Measurements from ENCODE around the gene SAFB2. TPM values are rescaled to one million over a fixed set of nuclear protein-coding genes. Genes with fewer than 3 reads are reported as not detected.

SAFB2 gene
- polyA plus RNA-seq, 1 donor from 2014 or later: 40.1 TPM

DNA sequence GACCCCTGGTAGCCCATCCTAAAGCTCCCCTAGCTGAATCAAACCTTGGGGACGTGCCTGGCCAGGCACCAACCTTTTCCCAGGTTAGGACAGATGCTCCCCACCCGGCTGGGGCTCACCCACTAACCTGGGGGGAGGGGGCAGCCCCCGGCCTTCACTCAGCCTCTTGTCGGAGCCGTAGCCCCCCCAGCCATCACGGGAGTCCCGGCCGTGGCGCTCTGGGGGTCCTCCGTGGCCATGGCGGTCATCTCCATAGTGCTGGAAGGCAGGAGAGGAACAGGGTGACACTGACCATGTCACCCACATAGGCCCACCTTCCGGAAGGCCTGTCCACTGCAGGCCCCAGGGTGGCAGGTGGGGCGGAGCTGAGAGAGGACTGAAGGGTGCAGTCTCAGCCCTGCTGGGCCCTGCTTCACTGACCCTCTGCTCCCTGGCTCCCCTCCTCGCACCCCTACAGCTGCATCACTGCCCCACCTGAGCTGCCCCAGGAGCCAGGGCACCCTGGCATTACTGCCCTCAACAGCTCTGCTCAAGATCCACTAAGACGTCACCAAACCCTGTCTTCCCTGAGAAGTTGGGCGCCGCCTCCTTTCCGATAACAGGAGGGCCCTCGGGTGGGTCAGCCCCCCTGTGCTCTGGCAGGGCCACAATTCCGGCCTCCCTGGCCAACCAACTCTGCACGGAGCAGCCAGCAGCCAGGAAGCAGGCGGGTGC is 32.3 kb downstream of the SAFB2 start:
- Histone ChIP-seq H3K9me2 (ENCODE audit: insufficient read depth, low read length) (no peaks in the 10 kb centered on the region), H4K20me1 (ENCODE audit: insufficient read depth) (no peaks in the 10 kb centered on the region), H2AFZ (ENCODE audit: low read depth, low read length) (no peak overlapping the region), H3K9ac (ENCODE audit: low read length) (no peak overlapping the region), H3K4me3 (ENCODE audit: low read length) (no peak overlapping the region), H3K27me3 (ENCODE audit: insufficient read depth, low read depth, low read length) (no peaks in the 10 kb centered on the region), H3K4me2 (ENCODE audit: low read length) (no peak overlapping the region), H3K79me2 (replicated peaks; ENCODE audit: insufficient read depth, low read length) (no peaks in the 10 kb centered on the region), H3K36me3 (ENCODE audit: insufficient read depth, low read length) (no peaks in the 10 kb centered on the region), H3K9me3 (ENCODE audit: low read length) (no peaks in the 10 kb centered on the region), H3F3A (ENCODE audit: insufficient read depth, low read length, poor library complexity, severe bottlenecking) (no peaks in the 10 kb centered on the region), H3K27ac (ENCODE audit: low read length) (no peak overlapping the region)
- no peak for TF ChIP-seq EZH2 (IDR thresholded peaks at IDR 0.05; ENCODE audit: borderline replicate concordance, insufficient read depth, low read length, poor library complexity, severe bottlenecking)
- TF ChIP-seq, protein P1, sequence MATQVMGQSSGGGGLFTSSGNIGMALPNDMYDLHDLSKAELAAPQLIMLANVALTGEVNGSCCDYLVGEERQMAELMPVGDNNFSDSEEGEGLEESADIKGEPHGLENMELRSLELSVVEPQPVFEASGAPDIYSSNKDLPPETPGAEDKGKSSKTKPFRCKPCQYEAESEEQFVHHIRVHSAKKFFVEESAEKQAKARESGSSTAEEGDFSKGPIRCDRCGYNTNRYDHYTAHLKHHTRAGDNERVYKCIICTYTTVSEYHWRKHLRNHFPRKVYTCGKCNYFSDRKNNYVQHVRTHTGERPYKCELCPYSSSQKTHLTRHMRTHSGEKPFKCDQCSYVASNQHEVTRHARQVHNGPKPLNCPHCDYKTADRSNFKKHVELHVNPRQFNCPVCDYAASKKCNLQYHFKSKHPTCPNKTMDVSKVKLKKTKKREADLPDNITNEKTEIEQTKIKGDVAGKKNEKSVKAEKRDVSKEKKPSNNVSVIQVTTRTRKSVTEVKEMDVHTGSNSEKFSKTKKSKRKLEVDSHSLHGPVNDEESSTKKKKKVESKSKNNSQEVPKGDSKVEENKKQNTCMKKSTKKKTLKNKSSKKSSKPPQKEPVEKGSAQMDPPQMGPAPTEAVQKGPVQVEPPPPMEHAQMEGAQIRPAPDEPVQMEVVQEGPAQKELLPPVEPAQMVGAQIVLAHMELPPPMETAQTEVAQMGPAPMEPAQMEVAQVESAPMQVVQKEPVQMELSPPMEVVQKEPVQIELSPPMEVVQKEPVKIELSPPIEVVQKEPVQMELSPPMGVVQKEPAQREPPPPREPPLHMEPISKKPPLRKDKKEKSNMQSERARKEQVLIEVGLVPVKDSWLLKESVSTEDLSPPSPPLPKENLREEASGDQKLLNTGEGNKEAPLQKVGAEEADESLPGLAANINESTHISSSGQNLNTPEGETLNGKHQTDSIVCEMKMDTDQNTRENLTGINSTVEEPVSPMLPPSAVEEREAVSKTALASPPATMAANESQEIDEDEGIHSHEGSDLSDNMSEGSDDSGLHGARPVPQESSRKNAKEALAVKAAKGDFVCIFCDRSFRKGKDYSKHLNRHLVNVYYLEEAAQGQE (IDR thresholded peaks at IDR 0.05; ENCODE audit: borderline replicate concordance): no peak

DNA sequence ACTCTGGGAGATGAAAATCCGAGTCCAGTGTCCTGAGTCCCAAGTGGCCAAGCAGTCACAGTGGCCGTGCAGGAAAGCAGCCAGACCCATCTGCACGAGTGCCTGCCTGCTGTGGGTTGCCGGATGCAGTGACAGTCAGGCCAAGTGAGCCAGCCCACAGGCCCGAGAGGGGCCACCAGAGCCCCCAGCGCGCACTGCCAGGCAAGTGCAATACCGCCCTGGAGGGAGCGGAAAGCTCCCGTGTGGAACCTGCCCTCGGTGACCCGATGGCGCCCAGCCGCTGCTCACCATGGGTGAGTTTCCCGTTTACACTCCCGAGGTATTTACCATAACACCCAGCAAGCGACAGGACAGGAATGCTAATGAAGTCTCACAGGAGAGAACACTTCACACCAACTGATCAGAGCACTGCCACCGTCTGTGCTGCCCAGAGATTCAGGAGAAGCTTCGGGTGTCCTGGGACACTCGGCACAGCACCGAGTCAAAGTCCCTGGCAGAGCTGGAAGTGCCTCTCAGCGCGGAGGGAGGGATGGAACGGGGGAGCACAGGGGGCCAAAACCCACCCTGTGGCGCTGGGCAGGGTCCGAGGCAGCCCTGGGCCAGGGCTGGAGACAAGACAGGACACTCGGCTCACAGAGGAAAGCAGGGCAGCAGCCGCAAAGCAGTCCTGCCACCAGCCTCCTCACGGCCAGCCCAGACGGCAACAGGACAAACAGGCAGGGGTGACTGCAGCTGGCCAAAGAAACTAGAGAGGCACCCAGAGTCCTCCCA is 33.5 kb downstream of the SAFB2 start:
- TF ChIP-seq SMC3 (conservative IDR thresholded peaks at IDR 0.05; ENCODE audit: poor library complexity) (no peak), EZH2 (IDR thresholded peaks at IDR 0.05; ENCODE audit: borderline replicate concordance, insufficient read depth, low read length, poor library complexity, severe bottlenecking) (no peak)
- TF ChIP-seq, protein P1 (IDR thresholded peaks at IDR 0.05; ENCODE audit: borderline replicate concordance): no peak
- TF ChIP-seq, protein P2, sequence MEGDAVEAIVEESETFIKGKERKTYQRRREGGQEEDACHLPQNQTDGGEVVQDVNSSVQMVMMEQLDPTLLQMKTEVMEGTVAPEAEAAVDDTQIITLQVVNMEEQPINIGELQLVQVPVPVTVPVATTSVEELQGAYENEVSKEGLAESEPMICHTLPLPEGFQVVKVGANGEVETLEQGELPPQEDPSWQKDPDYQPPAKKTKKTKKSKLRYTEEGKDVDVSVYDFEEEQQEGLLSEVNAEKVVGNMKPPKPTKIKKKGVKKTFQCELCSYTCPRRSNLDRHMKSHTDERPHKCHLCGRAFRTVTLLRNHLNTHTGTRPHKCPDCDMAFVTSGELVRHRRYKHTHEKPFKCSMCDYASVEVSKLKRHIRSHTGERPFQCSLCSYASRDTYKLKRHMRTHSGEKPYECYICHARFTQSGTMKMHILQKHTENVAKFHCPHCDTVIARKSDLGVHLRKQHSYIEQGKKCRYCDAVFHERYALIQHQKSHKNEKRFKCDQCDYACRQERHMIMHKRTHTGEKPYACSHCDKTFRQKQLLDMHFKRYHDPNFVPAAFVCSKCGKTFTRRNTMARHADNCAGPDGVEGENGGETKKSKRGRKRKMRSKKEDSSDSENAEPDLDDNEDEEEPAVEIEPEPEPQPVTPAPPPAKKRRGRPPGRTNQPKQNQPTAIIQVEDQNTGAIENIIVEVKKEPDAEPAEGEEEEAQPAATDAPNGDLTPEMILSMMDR (IDR thresholded peaks at IDR 0.05; ENCODE audit: poor library complexity, severe bottlenecking): no peak
- Histone ChIP-seq H3F3A (ENCODE audit: insufficient read depth, low read length, poor library complexity, severe bottlenecking) (no peaks in the 10 kb centered on the region), H2AFZ (ENCODE audit: low read depth, low read length) (no peak overlapping the region), H3K79me2 (replicated peaks; ENCODE audit: insufficient read depth, low read length) (no peaks in the 10 kb centered on the region), H4K20me1 (ENCODE audit: insufficient read depth) (no peaks in the 10 kb centered on the region), H3K4me3 (ENCODE audit: low read length) (no peak overlapping the region), H3K9ac (ENCODE audit: low read length) (no peak overlapping the region), H3K4me2 (ENCODE audit: low read length) (no peak overlapping the region), H3K27ac (ENCODE audit: low read length) (no peak overlapping the region), H3K9me3 (ENCODE audit: low read length) (no peaks in the 10 kb centered on the region), H3K27me3 (ENCODE audit: insufficient read depth, low read depth, low read length) (no peaks in the 10 kb centered on the region), H3K9me2 (ENCODE audit: insufficient read depth, low read length) (no peaks in the 10 kb centered on the region), H3K36me3 (ENCODE audit: insufficient read depth, low read length) (no peaks in the 10 kb centered on the region)
